Tibial artery (tissue), 4 donors: Measurements from ENCODE around the gene MROH8.

Experiments used
- DNase-seq, 2 donors: peaks; one replicate each; pipeline ENCODE4 v3.0.0-alpha.2; 2019
- H3K27ac ChIP-seq, 2 donors: fragments of 200-600 bp; sonication (generic) in 1 of 2; 1 replicate in 1 of 2; 2 replicates in 1 of 2; pipeline ENCODE4 v1.5.1; 2018 to 2019; ENCODE audit warnings: mild to moderate bottlenecking in 1 of 2
- H3K27me3 ChIP-seq, 2 donors: fragments of 200-600 bp; sonication (generic) in 1 of 2; one replicate each; pipeline versions ENCODE4 v1.5.1 to v1.6.0; 2016 to 2019
- H3K36me3 ChIP-seq, 3 donors: fragments of 200-600 bp; sonication (generic) in 2 of 3; one replicate each; pipeline ENCODE4 v1.5.1; 2016 to 2019; ENCODE audit warnings: mild to moderate bottlenecking in 2 of 3
- H3K4me1 ChIP-seq, 4 donors: fragments of 200-600 bp; sonication (generic) in 2 of 4; 1 replicate in 3 of 4; 2 replicates in 1 of 4; pipeline ENCODE4 v1.5.1; 2016 to 2019
- H3K4me3 ChIP-seq, 2 donors: fragments of 200-600 bp; sonication (generic) in 1 of 2; 1 replicate in 1 of 2; 2 replicates in 1 of 2; pipeline ENCODE4 v1.5.1; 2018 to 2019; ENCODE audit warnings: mild to moderate bottlenecking in 2 of 2
- H3K9me3 ChIP-seq, 3 donors: fragments of 200-600 bp; sonication (generic) in 1 of 3; one replicate each; pipeline ENCODE4 v1.5.1; 2016 to 2019
- intact Hi-C: fragments of 100-400 bp; cut with DNase I; formaldehyde crosslinking; loops from one replicate; pipeline ENCODE4 v1.15.0; 2023; ENCODE audit warnings: low total_unique reads
- TF ChIP-seq, protein P1 (sequence below), 2 experiments: fragments of 200-600 bp in 1 of 2; fragments of 450-650 bp in 1 of 2; IDR thresholded peaks; one replicate each; pipeline ENCODE4 v1.5.1; 2017 to 2019; ENCODE audit warnings: antibody characterized with exemption in 2 of 2, mild to moderate bottlenecking in 1 of 2, moderate library complexity in 1 of 2

The MROH8 gene

DNA sequence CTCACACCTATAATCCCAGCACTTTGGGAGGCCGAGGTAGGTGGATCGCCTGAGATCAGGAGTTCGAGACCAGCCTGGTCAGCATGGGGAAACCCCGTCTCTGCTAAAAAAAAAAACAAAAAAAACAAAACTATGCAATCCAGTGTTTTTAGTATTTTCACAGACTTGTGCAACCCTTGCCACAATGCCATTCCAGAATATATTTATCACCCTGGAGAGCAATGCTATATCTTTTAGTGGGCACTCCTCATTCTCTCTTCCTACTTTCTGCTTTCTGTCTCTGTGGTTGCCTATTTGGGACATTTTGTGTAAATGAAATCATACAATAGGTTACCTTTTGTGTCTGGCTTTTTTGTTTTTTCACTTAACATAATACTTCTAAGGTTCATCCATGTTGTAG, 39.1 kb upstream of the MROH8 start:
- TF ChIP-seq, protein P1, sequence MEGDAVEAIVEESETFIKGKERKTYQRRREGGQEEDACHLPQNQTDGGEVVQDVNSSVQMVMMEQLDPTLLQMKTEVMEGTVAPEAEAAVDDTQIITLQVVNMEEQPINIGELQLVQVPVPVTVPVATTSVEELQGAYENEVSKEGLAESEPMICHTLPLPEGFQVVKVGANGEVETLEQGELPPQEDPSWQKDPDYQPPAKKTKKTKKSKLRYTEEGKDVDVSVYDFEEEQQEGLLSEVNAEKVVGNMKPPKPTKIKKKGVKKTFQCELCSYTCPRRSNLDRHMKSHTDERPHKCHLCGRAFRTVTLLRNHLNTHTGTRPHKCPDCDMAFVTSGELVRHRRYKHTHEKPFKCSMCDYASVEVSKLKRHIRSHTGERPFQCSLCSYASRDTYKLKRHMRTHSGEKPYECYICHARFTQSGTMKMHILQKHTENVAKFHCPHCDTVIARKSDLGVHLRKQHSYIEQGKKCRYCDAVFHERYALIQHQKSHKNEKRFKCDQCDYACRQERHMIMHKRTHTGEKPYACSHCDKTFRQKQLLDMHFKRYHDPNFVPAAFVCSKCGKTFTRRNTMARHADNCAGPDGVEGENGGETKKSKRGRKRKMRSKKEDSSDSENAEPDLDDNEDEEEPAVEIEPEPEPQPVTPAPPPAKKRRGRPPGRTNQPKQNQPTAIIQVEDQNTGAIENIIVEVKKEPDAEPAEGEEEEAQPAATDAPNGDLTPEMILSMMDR (IDR thresholded peaks at IDR 0.05): no peak
- H3K36me3 ChIP-seq: peaks cover 31 to 82% (median 46%) of the 10 kb centered on the region in 3 donors
- H3K4me3 ChIP-seq: no peak overlapping the region
- H3K9me3 ChIP-seq: no peaks in the 10 kb centered on the region
- peaks cover 0 to 7% (median 0%) of the 10 kb centered on the region in 4 donors for H3K4me1 ChIP-seq
- DNase-seq: no peak
- H3K27ac ChIP-seq: no peak overlapping the region
- H3K27me3 ChIP-seq: no peaks in the 10 kb centered on the region
- intact Hi-C loops: no loop called here

DNA sequence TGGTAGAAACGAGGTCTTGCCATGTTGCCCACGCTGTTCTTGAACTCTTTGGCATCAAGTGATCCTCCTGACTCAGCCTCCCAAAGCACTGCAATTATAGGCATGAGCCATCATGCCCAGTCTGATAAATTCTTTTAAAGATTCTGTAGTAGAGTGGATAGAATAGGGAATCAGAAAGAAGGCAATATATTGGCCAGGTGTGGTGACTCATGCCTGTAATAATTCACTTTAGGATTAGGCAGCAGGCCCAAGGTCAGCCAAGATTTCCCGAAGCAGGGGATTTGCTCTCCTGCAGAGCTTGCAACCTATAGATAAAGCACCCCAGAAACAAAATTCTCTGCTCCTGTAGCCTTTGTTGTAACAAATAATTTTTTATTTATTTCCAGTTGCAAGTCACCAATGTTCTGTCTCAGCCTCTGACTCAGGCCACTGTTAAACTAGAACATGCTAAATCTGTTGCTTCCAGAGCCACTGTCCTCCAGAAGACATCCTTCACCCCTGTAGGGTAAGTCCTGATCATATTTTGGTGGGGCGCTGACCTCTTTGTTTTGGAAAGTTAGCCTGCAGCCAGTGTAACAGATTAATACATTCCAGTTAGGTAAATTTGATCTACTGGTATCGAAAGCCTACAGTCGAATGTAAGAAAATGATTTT, 30.4 kb upstream of the MROH8 start:
- peaks cover 81 to 100% (median 82%) of the 10 kb centered on the region in 3 donors for H3K36me3 ChIP-seq
- H3K4me1 ChIP-seq: no peaks in the 10 kb centered on the region
- no peak for DNase-seq
- TF ChIP-seq, protein P1 (IDR thresholded peaks at IDR 0.05): no peak
- intact Hi-C loops: no loop called here
- H3K27me3 ChIP-seq: no peaks in the 10 kb centered on the region
- H3K27ac ChIP-seq: no peak overlapping the region
- no peak overlapping the region for H3K4me3 ChIP-seq
- no peaks in the 10 kb centered on the region for H3K9me3 ChIP-seq

DNA sequence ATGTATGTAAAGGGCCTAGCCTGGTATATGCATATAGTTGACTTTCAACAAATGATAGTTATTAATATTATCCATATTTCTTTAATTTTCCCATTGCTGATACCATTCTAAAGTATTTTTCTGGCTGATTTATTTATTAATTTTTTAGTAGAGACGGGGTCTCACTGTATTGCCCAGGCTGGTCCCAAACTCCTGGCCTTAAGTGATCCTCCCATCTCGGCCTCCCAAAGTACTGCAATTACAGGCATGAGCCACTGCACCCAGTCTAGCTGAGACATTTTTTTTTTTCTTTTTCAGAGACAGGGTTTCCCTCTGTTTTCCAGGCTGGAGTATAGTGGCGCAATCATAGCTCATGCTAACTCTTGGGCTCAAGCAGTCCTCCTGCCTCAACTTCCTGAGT, 29.8 kb upstream of the MROH8 start:
- Histone ChIP-seq H3K4me3 (no peak overlapping the region), H3K4me1 (no peaks in the 10 kb centered on the region), H3K27ac (no peak overlapping the region), H3K27me3 (no peaks in the 10 kb centered on the region), H3K36me3 (peaks cover 81 to 100% (median 88%) of the 10 kb centered on the region in 3 donors), H3K9me3 (no peaks in the 10 kb centered on the region)
- TF ChIP-seq, protein P1 (IDR thresholded peaks at IDR 0.05): no peak
- DNase-seq: no peak
- intact Hi-C loops: no loop called here

DNA sequence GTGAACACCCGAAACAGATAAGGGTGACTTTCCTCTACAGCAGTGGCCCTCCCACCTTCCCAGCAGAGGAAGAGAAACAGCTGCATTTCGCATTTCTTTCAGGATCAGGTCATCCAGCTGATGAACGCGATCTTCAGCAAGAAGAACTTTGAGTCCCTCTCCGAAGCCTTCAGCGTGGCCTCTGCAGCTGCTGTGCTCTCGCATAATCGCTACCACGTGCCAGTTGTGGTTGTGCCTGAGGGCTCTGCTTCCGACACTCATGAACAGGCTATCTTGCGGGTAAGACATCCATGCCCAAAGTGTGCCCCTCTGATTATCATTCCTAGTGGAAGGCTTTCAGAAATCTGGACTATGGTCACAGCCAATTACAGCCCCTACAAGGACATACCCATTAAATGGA, 27.8 kb upstream of the MROH8 start:
- no peak overlapping the region for H3K27ac ChIP-seq

DNA sequence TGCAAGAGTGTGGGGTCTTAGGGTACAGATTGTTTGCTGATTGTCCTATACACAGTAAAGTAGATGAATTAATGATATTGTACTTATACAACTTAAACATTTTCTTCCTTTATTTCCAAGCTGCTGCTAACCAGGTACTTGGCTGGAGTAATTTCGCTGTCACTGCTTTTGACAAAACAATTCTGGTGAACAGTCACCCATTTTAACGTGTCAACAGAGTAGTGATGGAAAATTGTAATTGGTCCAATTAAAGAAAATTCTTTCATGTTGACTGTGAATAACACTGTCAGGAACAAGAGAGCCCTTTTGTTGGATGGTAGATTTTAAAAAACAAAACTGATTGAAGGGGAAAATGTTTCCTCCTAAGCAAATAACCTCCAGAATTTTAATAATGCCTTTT, 26.4 kb upstream of the MROH8 start:
- H3K4me3 ChIP-seq: no peak overlapping the region
- TF ChIP-seq, protein P1 (IDR thresholded peaks at IDR 0.05): no peak
- H3K27ac ChIP-seq: no peak overlapping the region
- H3K27me3 ChIP-seq: no peaks in the 10 kb centered on the region
- no peaks in the 10 kb centered on the region for H3K9me3 ChIP-seq
- intact Hi-C loops: no loop called here
- DNase-seq: no peak
- peaks cover 71 to 87% (median 71%) of the 10 kb centered on the region in 3 donors for H3K36me3 ChIP-seq
- peaks cover 0 to 9% (median 0%) of the 10 kb centered on the region in 4 donors for H3K4me1 ChIP-seq

More for the DNA sequence above, 27.8 kb upstream of the MROH8 start:
- Histone ChIP-seq H3K4me3 (no peak overlapping the region), H3K27me3 (no peaks in the 10 kb centered on the region), H3K4me1 (peaks cover 0 to 2% (median 0%) of the 10 kb centered on the region in 4 donors), H3K9me3 (no peaks in the 10 kb centered on the region), H3K36me3 (peaks cover 69 to 89% (median 81%) of the 10 kb centered on the region in 3 donors)
- intact Hi-C loops: no loop called here
- no peak for DNase-seq
- TF ChIP-seq, protein P1 (IDR thresholded peaks at IDR 0.05): no peak
